GM12878 (cell line): ENCODE measurements around the gene BTBD9. TPM values are rescaled to one million over a fixed set of nuclear protein-coding genes. Genes with fewer than 3 reads are reported as not detected.

ENCODE experiments used
- ATAC-seq: fragments of 200-7000 bp; cut with Tn5 transposase; 3 replicates; pipeline ENCODE4 v1.9.1; 2020; ENCODE audit warnings: mild to moderate bottlenecking, moderate library complexity
- BruUV-seq: library from RNA; stranded (reverse); fragments of 400-500 nt; replicated peaks from 2 replicates; lab custom pipeline; 2021; lab: Mats Ljungman, UMichigan
- CTCF ChIA-PET: fragments of 300-600 bp; sonication (Branson Sonifier 250); formaldehyde crosslinking; extraction: SDS; loops from one replicate; lab custom pipeline; 2021; ENCODE audit warnings: inconsistent platforms; lab: Yijun Ruan, JAX
- POLR2A ChIA-PET: fragments of 350-600 bp; formaldehyde crosslinking; extraction: SDS; loops from one replicate; lab custom pipeline; 2021; ENCODE audit warnings: inconsistent platforms; lab: Charles Lee
- RAD21 ChIA-PET: fragments of 300-600 bp; sonication (Branson Sonifier 250); formaldehyde crosslinking; loops from one replicate; lab custom pipeline; 2023; ENCODE audit warnings: antibody characterized with exemption; ENCODE audit not compliant: unreplicated experiment; lab: Charles Lee
- SMC1A ChIA-PET: fragments of 300-600 bp; sonication (Branson Sonifier 250); formaldehyde crosslinking; loops from one replicate; lab custom pipeline; 2023; ENCODE audit not compliant: unreplicated experiment, uncharacterized antibody; lab: Charles Lee
- DNase-seq: peaks from one replicate; pipeline ENCODE4 v3.0.0-alpha.2; 2011; ENCODE audit warnings: low read depth, low spot score
- FAIRE-seq: peaks from 3 replicates; lab custom pipeline; 2011; peaks lifted over from hg19 to GRCh38; lab: Jason Lieb, UNC
- H2AFZ ChIP-seq: 2 replicates; pipeline ENCODE4 v1.6.0; 2011; ENCODE audit warnings: low read depth, low read length, control low read depth; ENCODE audit not compliant: control insufficient read depth
- H3K27ac ChIP-seq: 2 replicates; pipeline ENCODE4 v1.5.1; 2011; ENCODE audit warnings: control low read depth; ENCODE audit not compliant: control insufficient read depth, insufficient read depth
- H3K27me3 ChIP-seq, 2 experiments: replicated peaks in 1 of 2; 2 replicates each; pipeline versions ENCODE4 v1.6.0 to v1.6.1; 2011; ENCODE audit warnings: low read length in 1 of 2; ENCODE audit not compliant: control insufficient read depth in 2 of 2, insufficient read depth in 2 of 2
- H3K36me3 ChIP-seq, 2 experiments: 2 replicates each; pipeline ENCODE4 v1.5.1; 2011; ENCODE audit warnings: low read length in 1 of 2; ENCODE audit not compliant: control insufficient read depth in 2 of 2, insufficient read depth in 2 of 2
- H3K4me1 ChIP-seq: 2 replicates; pipeline ENCODE4 v1.6.1; 2011; ENCODE audit warnings: mild to moderate bottlenecking, low read length, moderate library complexity, mixed read lengths; ENCODE audit not compliant: control insufficient read depth, insufficient read depth
- H3K4me2 ChIP-seq: 2 replicates; pipeline ENCODE4 v1.6.0; 2011; ENCODE audit warnings: control low read depth; ENCODE audit not compliant: control insufficient read depth, insufficient read depth
- H3K4me3 ChIP-seq: fragments of 200-600 bp; sonication (generic); 2 replicates; pipeline ENCODE4 v1.5.1; 2016
- H3K79me2 ChIP-seq: 2 replicates; pipeline ENCODE4 v1.6.0; 2011; ENCODE audit warnings: low read length; ENCODE audit not compliant: control insufficient read depth, insufficient read depth
- H3K9ac ChIP-seq: 2 replicates; pipeline ENCODE4 v1.8.0; 2011; ENCODE audit warnings: low read length, control low read depth, mixed read lengths; ENCODE audit not compliant: control insufficient read depth, insufficient read depth
- H3K9me3 ChIP-seq: replicated peaks from 3 replicates; pipeline ENCODE4 v1.5.1; 2011; ENCODE audit warnings: mild to moderate bottlenecking, low read length; ENCODE audit not compliant: control insufficient read depth, insufficient read depth
- H4K20me1 ChIP-seq: 2 replicates; pipeline ENCODE4 v1.6.0; 2011; ENCODE audit not compliant: control insufficient read depth, insufficient read depth
- BCL3 ChIP-seq: IDR thresholded peaks from 2 replicates; pipeline ENCODE4 v1.6.1; 2011; ENCODE audit warnings: borderline replicate concordance, low read depth, mild to moderate bottlenecking, moderate library complexity, low read length; ENCODE audit not compliant: insufficient read depth, poor library complexity, severe bottlenecking
- CREM ChIP-seq: IDR thresholded peaks from 2 replicates; pipeline ENCODE4 v1.6.1; 2014; ENCODE audit warnings: antibody characterized with exemption, low read depth
- JUND ChIP-seq: IDR thresholded peaks from 2 replicates; pipeline ENCODE4 v1.6.1; 2012; ENCODE audit warnings: low read depth, mild to moderate bottlenecking, low read length, improper control_type of control experiment, moderate library complexity
- MEF2A ChIP-seq: IDR thresholded peaks from 2 replicates; pipeline ENCODE4 v1.6.1; 2011; ENCODE audit warnings: low read depth, mild to moderate bottlenecking, low read length, moderate library complexity; ENCODE audit not compliant: insufficient read depth
- MLLT1 ChIP-seq: fragments of 450-650 bp; IDR thresholded peaks from 2 replicates; pipeline ENCODE4 v1.6.1; 2016; ENCODE audit warnings: mild to moderate bottlenecking
- NFIC ChIP-seq: IDR thresholded peaks from 2 replicates; pipeline ENCODE4 v1.6.1; 2012; ENCODE audit warnings: low read depth, mild to moderate bottlenecking, inconsistent platforms, low read length, moderate library complexity
- PAX5 ChIP-seq: IDR thresholded peaks from 2 replicates; pipeline ENCODE4 v1.6.1; 2011; ENCODE audit warnings: low read depth, low read length, borderline replicate concordance
- PRDM15 ChIP-seq: fragments of 450-650 bp; formaldehyde crosslinking; IDR thresholded peaks from 2 replicates; pipeline ENCODE4 v1.4.0; 2020; ENCODE audit warnings: mild to moderate bottlenecking, moderate library complexity
- SKIL ChIP-seq: fragments of 450-650 bp; IDR thresholded peaks from 2 replicates; pipeline ENCODE4 v1.6.1; 2017; ENCODE audit warnings: mild to moderate bottlenecking, low read depth, inconsistent platforms; ENCODE audit not compliant: poor library complexity, severe bottlenecking
- SPI1 ChIP-seq: IDR thresholded peaks from 2 replicates; pipeline ENCODE4 v1.6.1; 2011; ENCODE audit warnings: low read depth, mild to moderate bottlenecking, low read length, moderate library complexity, borderline replicate concordance; ENCODE audit not compliant: insufficient read depth
- SREBF2 ChIP-seq: IDR thresholded peaks from 2 replicates; pipeline ENCODE4 v1.6.1; 2012; ENCODE audit warnings: mild to moderate bottlenecking, low read length
- WGBS: methylation state at CpG from one replicate; pipeline ENCODE4 v1.1.6; 2016; ENCODE audit warnings: low lambda C conversion rate; ENCODE audit not compliant: insufficient replicate concordance, insufficient coverage; ENCODE audit errors: missing lambda C conversion rate; 5-methylcytosine and 5-hydroxymethylcytosine counted together
- in situ Hi-C: fragments of 300-500 bp; cut with MboI; formaldehyde crosslinking; loops from 9 replicates; pipeline ENCODE4 v1.14.3; 2018; ENCODE audit warnings: mixed read lengths
- intact Hi-C: fragments of 100-400 bp; cut with micrococcal nuclease; formaldehyde crosslinking; loops from one replicate; pipeline ENCODE4 v1.14.2; 2022; ENCODE audit not compliant: unreplicated experiment
- polyA plus RNA-seq, 11 experiments: library from polyadenylated mRNA; depleted of rRNA in 4 of 11; unstranded in 6 of 11; stranded (reverse) in 5 of 11; fragments of >200 nt; fragmentation: Nextera tagmentation in 4 of 11; fragmentation: Illumina TruSeq in 1 of 11; extraction: Ambion mirVana in 4 of 11; extraction: Trizol in 1 of 11; gene quantifications; 1 replicate in 1 of 11; 2 replicates in 10 of 11; pipeline versions ENCODE4 v1.2.1 to v1.2.3, GENCODE V29; 2011 to 2016; ENCODE audit warnings: inconsistent platforms in 2 of 11, missing spikeins in 2 of 11, low read depth in 1 of 11
- total RNA-seq, 4 experiments: library from RNA; depleted of rRNA in 3 of 4; stranded (reverse); fragments of >200 nt in 3 of 4; fragmentation: Illumina TruSeq in 1 of 4; extraction: Trizol in 1 of 4; gene quantifications; 2 replicates each; pipeline versions ENCODE4 v1.2.1 to v1.2.3, GENCODE V29; 2013 to 2021

Gene BTBD9
- total and polyA plus RNA-seq, 10 of the 15 experiments (the other 5 are each of a cell fraction or from before 2014, with no cell fraction given) = 0.22 to 8.6 (median 4.6) TPM

- no peak for TF ChIP-seq BCL3
These were observed 332.8 kb downstream of the BTBD9 start (continued) for GRCh38 chr6:38306931-38307330.

GRCh38 chr6:38305995-38306681 lies 333.6 kb downstream of the BTBD9 start:
- peak; percentile 82 for ATAC-seq
- TF ChIP-seq JUND (0 out of 2 replicates have a peak, but pooled peaks have one; percentile 41), SREBF2 (no peak), SKIL (no peak), PAX5 (no peak), CREM (peak; percentile 44; the same call in 1 of the 2 replicates), NFIC (peak; percentile 84), PRDM15 (CRISPR knock-in tag) (no peak), SPI1 (peak; percentile 75), MEF2A (peak; percentile 75; the same call in 1 of the 2 replicates), MLLT1 (no peak)

More at GRCh38 chr6:38305995-38306681, 333.6 kb downstream of the BTBD9 start:
- 45% methylated on average over 4 of the region's 4 CpGs for WGBS
- ChIA-PET CTCF (interaction anchor here (1.4 kb wide), 1 partner anchor 265 kb away, joined by 4 read pairs; no protein-coding TSS in a partner anchor), RAD21 (interaction anchor here (0.8 to 1.1 kb wide), 2 partner anchors 64 to 104 kb away, joined by 3 to 4 read pairs; no protein-coding TSS in a partner anchor), SMC1A (interaction anchor here (1.0 to 2.1 kb wide), 5 partner anchors 11 to 657 kb away, joined by 3 to 9 read pairs (median 4); no protein-coding TSS in a partner anchor), POLR2A (interaction anchor here (1.6 to 1.9 kb wide), 2 partner anchors 10 to 14 kb away, joined by 6 read pairs; no protein-coding TSS in a partner anchor)
- Histone ChIP-seq H3K4me1 (peaks cover 40% of the 10 kb centered on the region), H3K9ac (peak overlapping the region; percentile 21; the same call in 1 of the 2 replicates), H2AFZ (no peak overlapping the region), H3K79me2 (no peaks in the 10 kb centered on the region), H3K4me3 (0 out of 2 replicates have a peak overlapping the region, but pooled peaks have one; percentile 26), H3K9me3 (peaks cover 2% of the 10 kb centered on the region; the same call in 2 of the 3 replicates), H3K4me2 (peak overlapping the region; percentile 54), H3K27ac (peak overlapping the region; percentile 82), H3K27me3 (no peaks in the 10 kb centered on the region), H3K36me3 (no peaks in the 10 kb centered on the region), H4K20me1 (no peaks in the 10 kb centered on the region)
- BruUV-seq = no TSS peak
- DNase-seq (peak; percentile 40), FAIRE-seq (peak; percentile 83)
- intact Hi-C loops (no loop called here), in situ Hi-C loops (no loop called here)
